HG03575 (cell line): Measurements from ENCODE around the gene FBXO24.

Experiments used
- ATAC-seq: cut with Tn5 transposase; IDR thresholded peaks from one replicate; pipeline ENCODE4 v1.9.1; 2021; ENCODE audit not compliant: unreplicated experiment, insufficient number of reproducible peaks, low FRiP score; ENCODE audit errors: extremely low read depth

FBXO24 gene

DNA sequence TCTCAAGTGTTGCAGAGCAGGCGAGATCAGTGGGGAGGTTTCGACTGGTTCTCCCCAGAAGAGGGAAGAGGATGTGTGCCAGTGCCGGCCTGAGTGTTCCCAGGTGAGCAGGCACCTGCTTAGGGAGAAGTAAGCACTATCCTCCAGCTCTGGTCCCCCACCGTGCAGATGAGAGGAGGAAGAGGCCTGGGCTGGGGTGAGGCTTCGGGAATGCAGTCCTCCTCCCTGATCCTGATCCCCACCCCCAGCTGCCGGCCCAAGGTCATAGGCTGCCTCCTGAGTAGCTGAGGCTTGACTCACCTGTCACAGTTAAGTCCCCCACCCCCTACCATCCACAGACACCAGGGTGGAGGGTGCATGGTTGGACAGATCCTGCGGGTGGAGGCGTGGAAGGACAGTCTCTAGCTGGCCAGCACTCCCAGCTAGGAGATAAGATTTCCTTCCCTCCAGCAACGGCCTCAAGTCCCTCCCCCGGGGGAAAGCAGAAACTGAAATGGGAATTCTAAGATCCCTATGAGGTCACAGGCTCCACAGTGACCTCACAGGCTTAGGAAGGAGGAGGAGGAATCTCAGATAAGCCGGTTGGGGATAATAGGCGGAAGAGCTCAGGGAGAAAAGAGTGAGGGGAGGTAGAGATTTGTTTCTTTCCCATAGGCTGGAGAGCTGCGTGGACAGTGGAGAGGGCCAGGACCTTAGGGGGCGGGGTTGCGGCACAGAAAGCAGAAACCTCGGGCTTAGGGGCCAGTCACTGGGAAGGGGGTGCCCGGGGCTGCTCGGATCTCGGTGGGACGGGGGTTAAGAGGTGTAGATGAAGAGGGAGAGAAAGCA, 1.2 kb upstream of the FBXO24 start:
- ATAC-seq, result no peak

DNA sequence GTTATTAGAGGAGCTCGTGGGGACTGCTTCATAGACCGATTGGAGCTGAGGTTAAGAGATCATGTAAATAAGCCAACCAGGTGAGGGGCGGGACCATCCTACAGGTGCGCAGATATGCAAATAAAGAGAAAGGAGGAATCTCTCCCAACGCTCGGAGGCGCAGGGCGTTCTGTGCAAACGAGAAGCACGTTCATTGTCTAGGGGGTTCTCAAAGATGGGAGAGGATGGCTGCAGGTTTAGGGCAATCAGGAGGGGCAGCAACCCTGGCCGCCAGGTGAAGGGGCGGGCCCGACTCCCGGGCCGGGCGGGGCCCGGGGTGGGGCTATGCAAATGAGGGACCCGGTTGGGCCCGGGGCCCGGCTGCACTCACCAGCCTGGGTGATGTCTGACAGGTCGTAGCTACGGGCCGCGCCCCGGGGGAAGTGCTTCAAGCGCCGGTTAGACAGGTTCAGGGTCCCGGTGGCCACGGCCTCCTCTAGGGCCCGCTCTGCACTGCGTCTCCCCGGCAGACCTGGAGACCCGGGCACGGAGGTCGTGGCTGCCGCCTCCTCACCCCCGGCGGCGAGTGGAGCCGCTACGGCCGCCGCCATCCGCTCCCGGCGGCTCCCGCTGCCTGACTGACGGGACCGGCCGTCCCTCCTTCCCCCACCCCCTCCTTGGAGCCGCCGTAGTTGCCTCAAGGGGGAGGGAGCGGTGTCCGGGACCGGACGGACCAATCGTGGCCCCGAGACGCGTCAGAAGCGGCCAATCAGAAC, 440 bp upstream of the FBXO24 start, which contains the start of gene LRCH4:
LRCH4 (minus strand) TSS at position 619 of the 755 bp plus-strand sequence; CDS start at position 590, 29 bp downstream.
- ATAC-seq, result no peak

GRCh38 chr7:100588438-100588837, 2.3 kb downstream of the FBXO24 start:
- no peak for ATAC-seq

- ATAC-seq, result no peak
Measured at GRCh38 chr7:100589341-100589947, 3.3 kb downstream of the FBXO24 start.

DNA sequence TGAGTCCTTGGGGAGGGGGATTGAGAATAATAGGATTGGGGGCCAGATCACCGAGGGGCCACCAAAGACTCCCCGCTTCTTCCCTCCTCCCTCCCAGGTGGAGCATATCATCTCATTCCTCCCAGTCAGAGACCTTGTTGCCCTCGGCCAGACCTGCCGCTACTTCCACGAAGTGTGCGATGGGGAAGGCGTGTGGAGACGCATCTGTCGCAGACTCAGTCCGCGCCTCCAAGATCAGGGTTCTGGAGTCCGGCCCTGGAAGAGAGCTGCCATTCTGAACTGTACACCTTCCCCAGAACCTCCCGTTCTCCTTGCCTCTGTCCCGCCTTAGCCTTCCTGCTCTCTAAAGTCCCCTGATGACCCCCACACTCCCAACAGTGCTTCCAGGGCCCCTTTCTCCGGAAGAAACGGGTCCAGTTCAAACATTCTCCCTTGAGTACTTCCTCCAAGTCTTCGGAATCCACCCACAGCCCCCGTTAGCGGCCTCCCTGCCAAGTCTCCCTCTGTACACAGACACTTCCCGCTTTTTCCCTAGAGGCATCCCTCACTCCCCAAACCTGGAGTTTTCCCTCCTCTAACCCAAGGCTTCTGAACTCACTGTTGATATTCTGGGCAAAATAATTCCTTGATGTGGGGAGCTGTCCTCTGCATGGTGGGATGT, 4.1 kb downstream of the FBXO24 start:
- no peak for ATAC-seq

DNA sequence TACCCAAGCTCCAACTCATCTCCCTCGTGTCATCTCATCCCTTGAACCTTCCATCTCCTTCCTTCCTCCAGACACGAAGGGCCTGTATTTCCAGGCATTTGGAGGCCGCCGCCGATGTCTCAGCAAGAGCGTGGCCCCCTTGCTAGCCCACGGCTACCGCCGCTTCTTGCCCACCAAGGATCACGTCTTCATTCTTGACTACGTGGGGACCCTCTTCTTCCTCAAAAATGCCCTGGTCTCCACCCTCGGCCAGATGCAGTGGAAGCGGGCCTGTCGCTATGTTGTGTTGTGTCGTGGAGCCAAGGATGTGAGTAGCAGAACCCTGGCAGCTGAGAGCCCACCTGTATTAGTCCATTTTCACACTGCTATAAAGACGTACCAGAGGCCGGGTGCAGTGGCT, 5.5 kb downstream of the FBXO24 start:
- ATAC-seq, result no peak

GRCh38 chr7:100595188-100595587, 9.1 kb downstream of the FBXO24 start:
- no peak for ATAC-seq

- no peak for ATAC-seq
Measured at GRCh38 chr7:100598425-100598824, 12.3 kb downstream of the FBXO24 start.

GRCh38 chr7:100599911-100600729, 14.0 kb downstream of the FBXO24 start:
- ATAC-seq, result no peak

DNA sequence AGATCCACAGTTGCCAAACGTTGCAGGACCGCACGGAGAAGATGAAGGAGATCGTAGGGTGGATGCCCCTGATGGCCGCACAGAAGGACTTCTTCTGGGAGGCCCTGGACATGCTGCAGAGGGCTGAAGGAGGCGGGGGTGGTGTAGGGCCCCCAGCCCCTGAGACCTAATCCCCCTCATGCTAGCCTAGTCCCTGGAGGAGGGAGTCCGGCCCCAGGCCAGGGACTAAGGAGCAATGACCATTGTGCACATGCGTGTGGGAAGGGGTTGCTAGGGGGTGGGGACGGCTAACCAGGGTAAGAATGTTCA, 14.6 kb downstream of the FBXO24 start:
- ATAC-seq, result no peak

- ATAC-seq, result no peak
Measured at GRCh38 chr7:100602889-100603725, 17.0 kb downstream of the FBXO24 start.

GRCh38 chr7:100603726-100604027, 17.5 kb downstream of the FBXO24 start:
- ATAC-seq, result no peak

- no peak for ATAC-seq
Measured at GRCh38 chr7:100604028-100604975, 18.2 kb downstream of the FBXO24 start.

- ATAC-seq, result no peak
Measured at GRCh38 chr7:100604976-100605911, 19.1 kb downstream of the FBXO24 start.

DNA sequence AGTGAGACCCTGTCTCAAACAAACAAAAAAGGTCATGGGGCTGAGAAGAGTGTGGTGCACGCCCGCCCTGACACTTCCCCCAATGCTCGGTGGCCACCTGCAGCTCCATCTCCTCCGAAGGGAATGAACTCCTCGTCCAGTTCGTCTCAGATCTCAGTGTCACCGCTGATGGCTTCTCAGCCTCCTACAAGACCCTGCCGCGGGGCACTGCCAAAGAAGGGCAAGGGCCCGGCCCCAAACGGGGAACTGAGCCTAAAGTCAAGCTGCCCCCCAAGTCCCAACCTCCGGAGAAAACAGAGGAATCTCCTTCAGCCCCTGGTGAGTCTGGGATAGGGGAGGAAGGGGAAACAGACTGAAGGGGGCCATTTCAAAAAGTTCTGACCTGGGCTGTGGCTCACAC, 20.2 kb downstream of the FBXO24 start:
- ATAC-seq, result no peak

GRCh38 chr7:100607111-100607510, 21.0 kb downstream of the FBXO24 start:
- ATAC-seq, result no peak
